ENCODE results near the gene NCKAP5L.

DNA sequence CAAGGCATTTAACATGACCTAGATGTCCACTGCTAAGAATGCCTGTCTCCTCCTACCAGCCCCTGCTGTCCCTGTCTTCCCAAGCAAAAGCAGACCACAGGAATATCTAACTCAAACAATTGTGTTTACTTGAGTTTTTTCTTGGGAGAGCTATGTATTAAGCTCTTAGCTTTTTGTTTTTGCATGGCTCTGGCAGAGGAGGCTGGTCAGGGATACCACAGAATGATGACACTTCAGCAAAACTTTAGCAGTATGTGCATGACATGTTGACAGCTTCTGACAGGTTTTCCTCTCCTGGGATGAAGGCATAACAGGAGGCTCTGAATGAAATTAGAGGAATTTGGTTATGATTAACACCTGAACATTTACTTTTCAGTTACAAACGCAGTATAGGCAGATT is 79.9 kb downstream of the NCKAP5L start:
- TF ChIP-seq, protein P1, sequence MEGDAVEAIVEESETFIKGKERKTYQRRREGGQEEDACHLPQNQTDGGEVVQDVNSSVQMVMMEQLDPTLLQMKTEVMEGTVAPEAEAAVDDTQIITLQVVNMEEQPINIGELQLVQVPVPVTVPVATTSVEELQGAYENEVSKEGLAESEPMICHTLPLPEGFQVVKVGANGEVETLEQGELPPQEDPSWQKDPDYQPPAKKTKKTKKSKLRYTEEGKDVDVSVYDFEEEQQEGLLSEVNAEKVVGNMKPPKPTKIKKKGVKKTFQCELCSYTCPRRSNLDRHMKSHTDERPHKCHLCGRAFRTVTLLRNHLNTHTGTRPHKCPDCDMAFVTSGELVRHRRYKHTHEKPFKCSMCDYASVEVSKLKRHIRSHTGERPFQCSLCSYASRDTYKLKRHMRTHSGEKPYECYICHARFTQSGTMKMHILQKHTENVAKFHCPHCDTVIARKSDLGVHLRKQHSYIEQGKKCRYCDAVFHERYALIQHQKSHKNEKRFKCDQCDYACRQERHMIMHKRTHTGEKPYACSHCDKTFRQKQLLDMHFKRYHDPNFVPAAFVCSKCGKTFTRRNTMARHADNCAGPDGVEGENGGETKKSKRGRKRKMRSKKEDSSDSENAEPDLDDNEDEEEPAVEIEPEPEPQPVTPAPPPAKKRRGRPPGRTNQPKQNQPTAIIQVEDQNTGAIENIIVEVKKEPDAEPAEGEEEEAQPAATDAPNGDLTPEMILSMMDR (conservative IDR thresholded peaks at IDR 0.05 in 1 of 2, IDR thresholded peaks at IDR 0.05 in 1 of 2; ENCODE audit: low read depth in 1 of 2, low read length in 2 of 2): no peak
- no peak for TF ChIP-seq EZH2 (IDR thresholded peaks at IDR 0.05; ENCODE audit: low read length, missing control alignments)

Data from fibroblast of lung (primary cell).